Measurements from ENCODE around the gene PRDM8.

Gene PRDM8

DNA sequence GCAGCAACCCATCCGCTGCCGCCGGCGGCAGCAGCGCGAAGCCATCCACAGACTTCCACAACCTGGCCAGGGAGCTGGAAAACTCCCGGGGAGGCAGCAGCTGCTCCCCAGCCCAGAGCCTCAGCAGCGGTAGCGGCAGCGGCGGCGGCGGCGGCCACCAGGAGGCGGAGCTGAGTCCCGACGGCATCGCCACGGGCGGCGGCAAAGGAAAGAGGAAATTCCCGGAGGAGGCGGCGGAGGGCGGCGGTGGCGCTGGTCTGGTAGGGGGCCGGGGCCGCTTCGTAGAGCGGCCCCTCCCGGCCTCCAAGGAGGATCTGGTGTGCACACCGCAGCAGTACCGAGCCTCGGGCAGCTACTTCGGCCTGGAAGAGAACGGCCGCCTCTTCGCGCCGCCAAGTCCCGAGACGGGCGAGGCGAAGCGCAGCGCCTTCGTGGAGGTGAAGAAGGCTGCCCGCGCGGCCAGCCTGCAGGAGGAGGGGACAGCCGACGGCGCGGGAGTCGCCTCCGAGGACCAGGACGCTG lies 4.9 kb downstream of the PRDM8 start:
- peak; percentile 83 for DNase-seq

- peak; percentile 43 for DNase-seq
Observed at GRCh38 chr4:80202741-80203553, 5.6 kb downstream of the PRDM8 start.

DNA sequence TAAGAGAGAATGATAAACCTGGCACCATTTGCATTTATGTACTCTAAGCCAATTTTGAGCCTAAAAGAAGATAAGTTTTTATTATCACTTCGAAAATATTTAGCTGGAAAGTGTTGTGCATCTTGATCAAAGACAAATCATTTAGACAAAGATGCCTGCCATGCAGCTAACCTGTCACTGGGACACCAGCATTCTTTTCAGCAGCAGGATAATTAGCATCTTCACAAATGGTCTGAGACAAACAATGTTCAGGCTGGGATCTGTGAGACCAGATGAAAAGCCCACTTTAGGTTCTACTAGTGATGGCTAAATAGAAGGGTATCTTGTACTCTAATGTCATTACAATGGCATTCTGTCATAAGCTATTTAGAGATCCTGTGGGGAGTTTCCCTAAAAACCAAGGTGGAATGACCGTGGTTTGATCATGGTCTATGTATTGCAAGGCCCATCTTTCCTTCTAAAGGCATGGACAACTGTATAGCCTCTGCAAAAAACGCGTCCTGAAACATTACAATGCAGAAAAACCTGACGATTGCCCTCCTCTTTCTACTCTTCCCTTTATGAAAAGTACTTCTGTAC lies 7.2 kb downstream of the PRDM8 start:
- no peak for DNase-seq

- DNase-seq, result no peak
Observed at GRCh38 chr4:80206111-80206510, 8.8 kb downstream of the PRDM8 start.

DNA sequence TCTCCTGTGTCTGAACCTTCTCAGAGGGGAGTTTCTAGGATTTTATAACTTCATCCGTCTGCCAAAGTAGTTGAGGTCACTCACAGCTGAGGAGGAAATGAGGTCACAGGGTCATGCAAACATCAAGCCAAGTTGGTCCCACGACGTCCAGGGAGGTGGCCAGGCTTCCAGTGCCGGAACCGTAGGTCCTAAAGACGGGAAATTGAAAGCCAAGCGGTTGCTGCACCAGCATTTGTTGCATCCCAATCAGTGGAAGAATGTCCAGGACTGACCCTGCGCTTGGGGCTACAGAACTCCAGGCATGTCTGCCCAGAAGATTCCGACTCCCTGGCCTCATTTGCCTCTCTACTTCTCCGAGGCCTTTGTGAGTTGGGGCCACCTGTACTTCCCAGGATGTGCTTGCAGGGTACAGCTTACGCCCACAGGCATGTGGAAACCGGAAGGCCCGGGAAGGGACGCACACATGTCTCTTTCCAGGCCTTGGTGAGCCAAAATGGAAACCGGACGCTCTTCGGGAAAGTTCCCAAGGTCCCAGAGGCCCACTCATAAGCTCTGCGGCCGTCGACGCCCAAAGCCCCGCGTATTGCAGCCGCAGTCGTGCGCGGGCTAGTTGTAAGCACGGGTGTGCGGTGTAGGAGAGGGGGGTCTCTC lies 9.3 kb downstream of the PRDM8 start:
- DNase-seq, result no peak

DNA sequence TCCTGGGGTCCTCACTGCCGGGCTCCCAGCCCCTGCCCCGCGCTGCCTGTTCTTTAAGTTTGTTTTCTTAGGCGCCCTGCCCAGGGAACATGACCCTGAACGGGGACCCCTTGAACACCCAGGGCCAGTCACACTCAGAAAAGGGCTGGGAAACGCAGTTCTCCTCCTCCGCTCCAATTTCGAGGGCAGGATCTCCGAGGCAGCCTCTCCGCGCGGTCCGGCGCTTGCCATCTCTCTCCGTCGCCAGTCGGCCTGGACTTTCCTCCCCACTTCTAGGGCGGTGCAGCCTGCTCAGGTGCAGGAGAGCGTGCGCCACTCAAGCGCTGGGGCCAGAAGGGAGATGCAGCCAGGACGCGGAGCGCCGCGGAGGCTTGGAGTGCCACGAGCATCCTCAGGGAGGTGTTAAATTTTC lies 9.9 kb downstream of the PRDM8 start:
- DNase-seq, result no peak

GRCh38 chr4:80207664-80208063 lies 10.4 kb downstream of the PRDM8 start:
- DNase-seq, result no peak

DNA sequence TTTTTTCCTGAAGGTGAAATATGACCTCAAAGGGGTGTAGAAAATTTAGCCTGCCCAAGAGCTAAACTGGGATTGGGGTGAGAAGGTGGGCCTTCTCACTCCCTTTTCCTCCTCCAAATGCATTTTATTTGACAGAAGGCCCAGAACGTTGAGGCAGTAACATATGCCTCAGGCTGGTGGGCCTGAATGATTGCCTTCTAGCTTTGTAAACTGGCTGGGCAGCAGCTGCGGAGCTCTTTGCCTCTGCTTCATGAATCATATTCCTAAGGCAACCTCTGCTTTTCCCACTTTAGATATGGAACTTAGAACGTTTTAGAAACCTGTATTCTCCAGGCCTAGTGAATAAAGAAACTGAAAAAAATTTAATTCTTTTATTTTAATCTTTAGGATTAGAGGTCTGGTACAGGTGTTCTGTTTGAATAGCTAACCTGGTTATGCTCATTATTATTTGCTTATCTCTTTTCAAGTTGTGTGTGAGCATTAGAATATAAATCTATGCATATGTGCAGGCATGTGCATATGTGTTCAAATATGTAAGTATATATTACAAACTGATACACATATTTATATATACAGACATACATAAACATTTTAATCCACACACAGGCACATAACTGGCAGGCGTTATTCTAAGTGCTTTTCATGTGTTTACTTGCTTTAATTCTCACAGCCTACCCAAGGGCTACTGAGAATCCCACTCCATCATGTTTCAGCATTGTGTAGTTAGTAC lies 11.5 kb downstream of the PRDM8 start:
- no peak for DNase-seq

DNA sequence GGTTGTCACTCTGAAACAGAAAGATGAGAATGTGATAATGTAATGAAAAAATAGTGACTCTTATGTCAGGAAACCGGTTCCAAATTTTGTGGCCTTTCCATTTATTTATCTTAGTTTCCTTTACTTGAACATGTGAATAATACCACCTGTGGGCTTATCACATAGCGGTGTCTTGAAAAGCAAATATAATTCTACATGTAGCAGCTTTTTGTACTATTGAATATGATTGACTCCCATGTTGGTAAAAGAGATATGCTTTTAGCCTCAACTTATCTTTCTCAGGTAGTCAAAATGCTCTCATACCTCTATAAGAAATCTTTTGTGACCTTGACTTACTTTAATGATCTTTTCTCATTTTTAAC lies 12.0 kb downstream of the PRDM8 start:
- DNase-seq, result no peak

GRCh38 chr4:80210549-80210948 lies 13.2 kb downstream of the PRDM8 start:
- DNase-seq, result no peak

- DNase-seq, result peak; percentile 69
Observed at GRCh38 chr4:80213117-80213815, 16.0 kb downstream of the PRDM8 start.

DNA sequence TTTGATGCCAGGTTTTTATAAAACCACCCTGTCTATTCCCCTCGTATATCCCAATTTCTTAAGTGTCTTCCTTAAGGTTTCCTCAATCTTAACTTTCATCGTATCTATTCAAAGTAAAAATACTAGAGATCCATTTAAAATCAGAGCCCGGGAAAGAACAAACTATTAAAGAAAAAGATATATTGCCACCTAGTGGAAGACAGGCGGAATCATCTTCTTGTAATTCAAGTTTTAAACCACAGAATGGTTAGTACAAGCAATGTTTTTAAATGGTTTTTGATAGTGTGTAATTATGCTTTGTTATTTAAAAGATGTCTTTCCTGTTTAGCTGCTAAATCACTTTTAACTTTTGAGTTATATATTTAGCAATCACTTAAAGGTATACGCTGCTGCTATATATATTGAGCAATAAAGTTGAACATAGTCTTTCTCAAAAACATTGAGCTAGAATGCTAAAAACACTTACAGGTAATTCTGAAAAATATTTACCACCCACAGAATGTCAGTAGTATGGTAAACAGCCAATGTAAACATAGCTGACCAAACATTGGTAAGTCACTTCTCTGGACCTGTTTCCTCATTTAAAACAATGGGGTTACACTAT lies 18.2 kb downstream of the PRDM8 start:
- DNase-seq, result peak; percentile 44

DNA sequence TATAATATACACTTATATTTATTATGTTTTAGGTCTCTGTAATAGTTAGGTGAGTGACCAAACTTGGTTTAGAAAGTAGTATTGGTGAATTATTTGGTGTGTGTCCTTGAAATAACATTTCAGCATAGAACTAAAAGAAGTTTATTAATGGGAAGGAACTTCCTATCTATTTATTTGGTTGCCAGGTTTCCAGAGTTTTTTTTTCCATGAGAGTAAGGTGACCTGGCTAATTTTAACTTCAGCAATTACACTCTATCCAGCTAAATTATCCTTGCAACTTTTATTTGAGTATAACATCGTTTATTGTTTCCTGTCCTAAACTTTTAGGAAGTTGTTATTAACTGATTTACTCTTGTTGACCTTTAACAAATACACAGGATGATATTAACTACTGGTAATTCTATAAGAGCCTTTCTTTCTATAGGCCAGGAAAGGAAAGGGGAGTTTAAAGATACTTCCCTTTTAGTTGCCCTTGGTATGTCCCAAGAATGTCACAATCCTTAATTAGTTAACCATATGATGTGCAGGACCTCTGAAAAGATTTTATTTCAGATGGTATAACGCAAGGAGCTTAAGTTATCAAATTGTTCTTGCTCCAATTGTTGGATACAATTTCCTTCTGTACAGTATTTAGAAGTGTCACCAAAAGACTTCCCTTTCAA lies 18.9 kb downstream of the PRDM8 start:
- no peak for DNase-seq

DNA sequence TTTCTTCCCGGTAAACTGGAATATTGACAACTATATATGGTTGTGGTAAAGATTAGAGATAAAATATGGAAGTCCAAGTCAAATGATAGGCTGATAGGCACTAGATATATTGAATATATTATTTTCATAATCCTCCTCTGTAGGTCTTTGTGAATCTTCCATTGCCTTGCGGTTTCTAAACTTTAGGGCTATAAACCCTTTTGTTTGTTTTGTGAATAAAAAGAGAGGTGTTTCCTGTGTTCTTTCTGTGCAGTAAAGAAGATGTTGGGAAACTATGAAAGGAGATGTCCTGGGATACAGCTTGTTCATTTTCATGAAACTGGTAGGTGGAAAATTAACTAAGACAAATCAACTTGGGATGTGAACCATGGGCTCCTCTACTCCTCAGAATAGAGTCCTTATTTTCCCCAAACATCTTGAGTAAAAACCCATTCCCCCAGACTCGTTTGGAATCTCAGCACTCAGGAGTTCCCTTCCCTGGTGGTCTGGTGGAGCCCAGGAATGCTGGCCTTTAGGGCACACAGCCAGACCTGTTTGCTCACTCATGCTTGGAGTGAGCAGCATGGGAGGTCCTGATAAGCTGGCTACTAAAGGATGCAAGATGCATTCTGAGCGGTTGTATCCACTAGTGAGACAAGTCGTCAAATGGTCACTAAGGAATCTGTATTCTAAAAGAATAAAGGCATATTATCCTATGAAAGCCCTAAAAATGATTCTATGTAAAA lies 22.2 kb downstream of the PRDM8 start:
- peak; percentile 53 for DNase-seq

GRCh38 chr4:80220711-80221110 lies 23.4 kb downstream of the PRDM8 start:
- DNase-seq, result no peak

GRCh38 chr4:80221161-80221560 lies 23.9 kb downstream of the PRDM8 start:
- DNase-seq, result peak; percentile 48

- DNase-seq, result no peak
Observed at GRCh38 chr4:80225595-80225994, 28.3 kb downstream of the PRDM8 start.

- no peak for DNase-seq
Observed at GRCh38 chr4:80226094-80226493, 28.8 kb downstream of the PRDM8 start.

DNA sequence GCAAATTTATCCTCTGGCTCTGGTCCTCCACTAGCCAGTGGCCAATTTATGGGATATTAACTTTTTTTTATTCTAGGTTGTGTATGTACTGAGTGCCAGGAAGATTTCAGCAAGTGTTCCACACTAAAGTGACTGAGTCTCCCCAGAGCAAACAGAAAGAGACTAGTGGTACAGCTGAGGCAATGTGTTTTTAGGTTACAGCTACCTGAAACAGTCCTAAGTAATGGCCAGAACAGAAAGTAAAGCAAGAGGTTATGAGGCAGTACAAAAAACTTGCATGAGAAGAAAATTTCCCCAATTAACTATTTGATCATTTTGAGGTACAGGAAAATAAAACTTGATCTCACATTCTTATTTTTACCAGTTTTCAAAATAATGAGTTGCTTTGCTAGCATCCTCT lies 31.2 kb downstream of the PRDM8 start:
- DNase-seq, result no peak

- no peak for DNase-seq
Observed at GRCh38 chr4:80229128-80229527, 31.8 kb downstream of the PRDM8 start.

- DNase-seq, result no peak
Observed at GRCh38 chr4:80229590-80229989, 32.3 kb downstream of the PRDM8 start.

Measured in EL (cell line).